Stimulated activated CD8-positive, alpha-beta memory T cell treated with anti-CD3 and anti-CD28 coated beads, Interleukin-4, amount 100 ng/mL, for 4 hours (primary cell): Measurements from ENCODE around the gene DNAH17.

Experiments
- DNase-seq, 2 donors: peaks; one replicate each; pipeline ENCODE4 v3.0.0-alpha.2; 2020; ENCODE audit warnings: low read depth in 2 of 2, low spot score in 1 of 2

The DNAH17 gene

GRCh38 chr17:78497115-78497540, 80.1 kb downstream of the DNAH17 start:
- no peak for DNase-seq

GRCh38 chr17:78496311-78496710, 80.9 kb downstream of the DNAH17 start:
- DNase-seq, result no peak

GRCh38 chr17:78495634-78496033, 81.6 kb downstream of the DNAH17 start:
- no peak for DNase-seq

DNA sequence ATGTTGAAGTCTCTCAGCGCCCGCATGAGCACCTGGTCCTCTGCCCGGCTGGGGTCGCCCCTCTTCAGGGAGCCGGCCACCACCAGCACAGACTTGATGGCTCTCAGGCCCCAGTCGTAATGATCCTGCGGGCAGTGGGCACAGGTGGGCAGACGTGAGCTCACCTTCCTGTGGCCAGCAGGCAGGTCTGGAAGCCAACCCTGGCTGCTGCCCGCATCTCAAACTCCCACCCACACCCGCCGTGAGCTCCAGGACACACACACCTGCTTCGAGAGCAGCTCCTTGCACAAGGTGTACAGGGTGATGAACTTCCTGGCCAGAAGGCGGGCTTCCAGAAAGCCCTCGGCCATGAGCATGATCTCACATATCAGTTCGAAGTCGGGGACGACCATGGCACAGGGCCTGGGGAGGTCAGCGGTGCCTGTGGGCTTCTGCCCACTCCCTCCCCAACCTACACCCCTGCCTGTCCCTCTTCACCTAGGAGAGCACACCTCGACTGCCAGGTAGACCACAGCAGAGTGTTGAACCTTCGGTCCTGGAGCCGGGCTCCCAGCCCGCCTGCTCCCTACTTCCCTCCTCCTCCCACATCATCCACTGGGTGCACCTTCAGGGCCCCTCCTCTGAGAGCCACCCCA, 82.4 kb downstream of the DNAH17 start:
- DNase-seq, result no peak

DNA sequence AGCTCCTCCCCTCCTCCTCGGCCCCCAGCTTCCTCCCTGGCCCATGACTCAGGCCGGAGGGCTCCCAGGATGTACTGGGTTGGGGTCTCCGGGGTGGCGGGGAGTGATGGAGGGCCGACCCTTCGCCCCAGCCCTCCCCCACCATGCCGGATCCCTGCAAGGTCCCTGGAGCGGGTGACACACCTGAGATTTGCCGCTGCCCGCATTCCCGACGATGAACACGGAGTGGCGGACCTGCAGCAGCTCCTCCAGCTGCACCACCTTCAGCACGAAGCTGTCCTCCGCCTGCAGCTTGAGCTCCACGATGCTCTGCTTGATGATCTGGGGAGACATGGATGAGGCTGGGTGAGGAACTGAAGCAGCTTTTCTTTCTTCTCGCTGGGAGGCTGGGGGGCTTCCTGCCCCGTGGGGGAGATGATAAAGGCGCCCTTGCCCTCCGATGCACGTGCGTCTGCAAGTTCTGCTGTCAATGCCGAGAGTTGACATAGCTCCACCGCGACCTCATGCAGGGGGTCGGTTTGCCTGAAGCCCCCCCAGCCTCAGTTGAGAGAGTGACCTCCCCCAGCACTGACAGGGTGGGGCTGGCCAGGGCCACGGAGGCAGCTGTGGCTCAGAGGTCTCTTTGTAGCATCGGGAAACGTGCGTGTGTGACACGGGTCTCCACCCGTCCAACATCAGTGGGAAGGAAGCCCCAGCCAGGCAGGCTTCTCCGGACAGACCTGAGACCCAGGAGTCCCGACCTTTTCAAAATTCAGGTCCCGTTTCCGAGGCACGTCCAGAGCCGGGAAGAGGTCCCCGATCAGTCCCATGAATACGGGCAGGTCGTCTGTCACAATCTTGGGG, 83.1 kb downstream of the DNAH17 start:
- no peak for DNase-seq

DNA sequence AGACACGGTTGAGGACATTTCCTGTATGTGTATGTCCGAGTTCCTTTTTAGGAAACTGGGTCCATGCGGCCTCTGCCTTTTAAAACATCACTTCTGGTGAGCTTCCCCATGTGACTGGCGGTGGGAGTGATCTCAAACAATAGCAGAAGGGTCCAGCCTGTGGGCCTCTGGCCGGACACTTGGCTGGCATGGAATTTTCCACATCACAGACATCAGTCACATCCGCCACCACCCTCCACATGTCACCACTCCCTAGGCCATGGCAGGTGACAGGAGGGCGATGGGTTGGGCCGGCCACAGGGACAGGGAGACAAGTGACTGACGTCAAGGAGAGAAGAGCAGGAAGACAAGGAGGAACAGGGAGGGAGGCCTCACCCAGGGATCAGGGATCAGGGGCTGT, 83.7 kb downstream of the DNAH17 start:
- DNase-seq, result no peak

- no peak for DNase-seq
Observed at GRCh38 chr17:78492116-78492799, 84.9 kb downstream of the DNAH17 start.

- no peak for DNase-seq
Observed at GRCh38 chr17:78491236-78492115, 85.7 kb downstream of the DNAH17 start.

DNA sequence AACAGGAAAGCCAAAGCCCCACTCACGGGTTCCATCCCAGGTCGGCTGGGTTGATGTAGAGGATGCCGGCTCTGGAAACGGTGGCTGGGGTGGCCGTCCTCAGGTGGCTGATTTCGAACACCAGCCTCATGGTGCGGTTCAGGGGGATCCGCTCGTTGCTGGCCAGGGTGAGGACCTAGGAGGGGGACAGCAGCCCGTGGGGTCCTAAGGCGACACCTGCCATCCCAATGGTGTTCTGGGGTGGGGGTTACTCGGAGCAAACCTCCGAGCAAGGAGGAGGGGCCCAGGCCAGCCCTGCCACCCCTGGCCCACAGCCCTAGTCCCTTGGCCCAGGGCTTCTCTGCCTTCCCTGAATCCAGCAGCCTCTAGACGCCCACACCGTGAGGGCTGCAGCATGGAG, 86.5 kb downstream of the DNAH17 start:
- DNase-seq, result no peak

GRCh38 chr17:78490156-78490555, 87.0 kb downstream of the DNAH17 start:
- DNase-seq, result no peak

DNA sequence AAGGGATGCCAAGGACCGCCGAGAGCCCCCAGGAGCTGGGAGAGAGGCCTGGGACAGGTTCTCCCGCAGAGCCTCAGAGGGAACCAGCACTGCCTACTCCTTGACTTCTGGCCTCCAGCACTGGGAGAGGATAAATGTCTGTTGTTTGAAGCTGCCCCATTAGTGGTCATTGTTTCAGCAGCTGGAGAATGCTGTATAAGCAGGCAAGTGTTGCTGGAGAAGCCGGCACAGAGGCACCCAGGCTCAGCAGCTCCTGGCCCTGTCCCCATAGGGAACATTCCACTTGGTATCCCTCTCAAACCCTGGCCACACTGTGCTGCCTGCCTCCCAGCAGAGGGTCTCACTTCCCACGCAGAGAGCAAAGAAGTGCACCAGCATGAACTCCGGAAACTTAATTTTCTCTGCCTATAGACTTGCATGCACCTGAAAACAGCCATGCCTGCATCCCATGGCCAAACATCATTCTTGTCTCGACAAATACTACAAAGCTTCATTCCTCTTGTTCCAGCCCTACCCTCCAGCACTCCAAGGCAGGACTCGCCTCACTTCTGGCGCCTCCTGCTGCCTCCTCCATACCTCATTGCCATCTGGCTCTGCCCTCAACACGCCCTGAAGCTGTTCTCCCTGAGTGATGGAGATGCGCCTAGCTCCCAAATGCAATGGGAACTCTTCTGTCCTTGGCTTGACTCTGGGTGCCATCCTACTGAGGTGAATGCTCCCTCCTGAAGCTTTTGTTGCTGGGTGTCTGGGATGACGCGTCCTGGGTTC, 88.1 kb downstream of the DNAH17 start:
- DNase-seq, result no peak

DNA sequence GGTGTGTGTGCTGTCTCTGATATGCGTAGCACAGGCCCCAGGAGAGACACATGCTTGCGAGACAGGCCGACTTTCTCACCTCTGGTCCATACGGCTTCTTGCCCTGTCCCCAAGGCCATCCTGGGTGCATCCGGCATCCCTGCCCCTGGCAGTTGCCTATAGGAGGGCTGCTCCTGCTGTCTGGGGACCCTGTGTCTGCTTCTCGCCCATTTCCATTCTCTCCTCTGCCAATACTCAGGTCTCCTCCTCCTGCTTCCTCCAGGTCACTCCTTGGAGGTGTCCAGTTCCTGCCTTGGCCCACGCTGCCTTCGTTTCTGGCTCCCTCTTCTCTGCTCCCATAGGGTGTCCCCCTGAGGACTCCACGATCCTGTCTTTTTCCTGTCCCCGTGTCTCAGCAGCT, 89.0 kb downstream of the DNAH17 start:
- DNase-seq, result no peak

- no peak for DNase-seq
Observed at GRCh38 chr17:78486946-78487680, 90.1 kb downstream of the DNAH17 start.

GRCh38 chr17:78486228-78486802, 90.9 kb downstream of the DNAH17 start:
- DNase-seq, result no peak

- no peak for DNase-seq
Observed at GRCh38 chr17:78485290-78486168, 91.7 kb downstream of the DNAH17 start.

DNA sequence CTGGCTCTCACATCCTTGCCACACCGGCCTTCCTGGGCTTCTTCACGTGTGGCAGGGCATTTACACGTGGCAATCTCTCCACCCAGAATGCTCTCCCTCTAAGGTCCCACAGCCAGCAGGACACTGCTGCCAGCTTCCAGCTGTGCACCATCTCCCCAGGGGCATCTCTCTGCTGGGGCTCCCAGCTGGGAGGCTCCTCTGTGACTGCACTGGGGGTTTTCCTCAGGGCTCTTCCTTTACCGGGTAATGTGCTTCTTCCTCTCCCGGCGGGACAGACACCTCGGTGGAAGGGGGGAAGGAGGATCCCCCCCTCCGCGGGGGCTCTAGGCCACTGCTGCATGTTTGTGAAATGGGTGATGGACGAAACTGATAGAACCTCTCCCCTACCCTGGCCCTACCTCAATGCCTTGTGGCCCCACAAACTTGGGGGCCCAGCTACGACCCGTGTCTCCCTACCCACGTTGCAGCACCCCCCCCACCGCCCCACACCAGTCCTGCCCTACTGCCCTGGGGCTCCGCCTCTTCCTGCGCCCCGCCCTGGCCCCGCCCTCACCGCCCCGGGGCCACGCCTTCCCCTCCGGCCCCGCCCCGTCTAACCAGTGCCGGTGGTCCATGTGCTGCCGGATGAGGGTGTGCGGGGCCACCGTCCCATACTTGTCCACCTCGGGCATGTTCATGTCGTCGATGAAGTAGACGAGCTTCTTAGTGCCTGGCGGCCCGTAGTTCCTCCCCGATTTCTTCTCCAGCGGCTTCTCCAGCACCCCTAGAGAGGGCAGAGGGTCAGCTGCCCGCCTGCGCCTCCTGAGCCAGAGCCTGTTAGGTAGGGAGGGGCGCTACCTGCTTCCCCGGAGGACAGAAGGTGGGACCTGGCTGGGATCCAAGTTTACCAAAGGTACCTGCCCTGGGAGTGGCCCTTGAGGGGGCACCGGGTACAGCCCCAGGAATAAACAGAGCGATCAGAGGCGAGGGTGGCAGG, 92.6 kb downstream of the DNAH17 start:
- DNase-seq, result peak; percentile 25 to 27

DNA sequence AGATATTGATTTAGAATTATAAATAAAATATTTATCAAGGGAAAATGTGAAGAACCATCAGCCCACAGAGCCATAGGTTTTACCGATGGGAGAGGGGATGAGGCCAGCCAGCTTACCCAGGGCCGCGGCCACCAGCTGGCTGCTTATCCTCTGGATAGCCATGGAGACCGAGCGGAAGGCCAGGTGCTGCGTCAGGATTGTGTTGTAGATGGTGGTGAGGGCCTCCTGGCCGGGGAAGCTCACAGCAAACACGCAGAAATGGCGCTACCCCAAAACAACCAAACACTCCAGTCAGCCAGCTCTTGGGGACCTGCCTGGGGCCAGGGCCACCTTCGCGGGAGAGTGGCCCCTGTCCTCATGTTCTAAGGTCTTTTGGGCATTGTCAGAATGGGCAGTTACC, 97.8 kb downstream of the DNAH17 start:
- DNase-seq, result no peak
